Kidney tubule cell (primary cell): ENCODE results near the gene COA8.

Experiments used
- DNase-seq: peaks from one replicate; pipeline ENCODE4 v3.0.0-alpha.2; 2018; ENCODE audit warnings: low spot score

COA8 gene, protein sequence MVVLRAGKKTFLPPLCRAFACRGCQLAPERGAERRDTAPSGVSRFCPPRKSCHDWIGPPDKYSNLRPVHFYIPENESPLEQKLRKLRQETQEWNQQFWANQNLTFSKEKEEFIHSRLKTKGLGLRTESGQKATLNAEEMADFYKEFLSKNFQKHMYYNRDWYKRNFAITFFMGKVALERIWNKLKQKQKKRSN

GRCh38 chr14:103562429-103563225 is at the start of gene COA8, which contains the start of gene BAG5:
Gene COA8 (plus strand): TSS chr14:103562960. CDS start chr14:103563002, 42 bp downstream.
Gene BAG5 (minus strand): TSS chr14:103562657. CDS start chr14:103561164, 1,493 bp downstream.
- DNase-seq = peak; percentile 90

DNA sequence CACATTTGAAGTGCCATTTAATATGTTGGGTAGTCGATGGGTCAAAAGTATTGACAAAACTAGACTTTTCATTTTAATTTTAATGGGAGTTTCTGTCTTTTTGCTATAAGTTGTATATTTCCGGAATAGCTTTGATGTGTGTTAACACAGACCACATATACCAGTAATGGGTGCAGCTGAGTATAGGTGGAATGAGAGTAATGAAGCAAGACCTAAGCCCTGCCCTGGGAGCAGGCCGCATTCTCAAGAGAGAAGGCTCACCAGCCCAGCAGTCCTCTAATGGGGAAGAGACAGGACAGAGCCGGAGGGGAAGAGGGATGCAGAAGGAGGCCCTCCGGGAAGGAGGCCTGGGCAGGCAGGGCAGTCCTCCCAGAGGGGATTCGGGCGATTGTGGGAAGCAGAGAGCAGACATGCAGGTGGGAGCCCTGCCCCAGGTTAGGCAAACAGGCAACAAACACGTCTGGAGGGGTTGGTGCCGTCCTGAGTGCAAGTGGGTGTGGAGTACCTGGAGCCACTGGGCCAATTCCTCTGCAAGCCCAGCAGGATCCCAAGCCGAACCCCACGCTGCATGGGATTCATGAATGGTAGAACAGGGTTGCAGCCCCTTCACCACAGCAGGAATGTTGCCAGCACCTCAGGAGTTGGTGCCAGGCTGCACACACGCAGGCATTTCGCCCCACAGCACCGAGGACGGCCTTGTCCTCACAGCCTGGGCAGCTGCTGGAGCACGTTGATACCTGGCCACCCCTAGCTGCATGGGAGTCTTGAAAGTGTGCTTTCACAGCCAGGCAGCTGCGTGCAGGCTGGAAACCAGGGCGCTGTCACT is 48.0 kb upstream of the COA8 start:
- DNase-seq = no peak

DNA sequence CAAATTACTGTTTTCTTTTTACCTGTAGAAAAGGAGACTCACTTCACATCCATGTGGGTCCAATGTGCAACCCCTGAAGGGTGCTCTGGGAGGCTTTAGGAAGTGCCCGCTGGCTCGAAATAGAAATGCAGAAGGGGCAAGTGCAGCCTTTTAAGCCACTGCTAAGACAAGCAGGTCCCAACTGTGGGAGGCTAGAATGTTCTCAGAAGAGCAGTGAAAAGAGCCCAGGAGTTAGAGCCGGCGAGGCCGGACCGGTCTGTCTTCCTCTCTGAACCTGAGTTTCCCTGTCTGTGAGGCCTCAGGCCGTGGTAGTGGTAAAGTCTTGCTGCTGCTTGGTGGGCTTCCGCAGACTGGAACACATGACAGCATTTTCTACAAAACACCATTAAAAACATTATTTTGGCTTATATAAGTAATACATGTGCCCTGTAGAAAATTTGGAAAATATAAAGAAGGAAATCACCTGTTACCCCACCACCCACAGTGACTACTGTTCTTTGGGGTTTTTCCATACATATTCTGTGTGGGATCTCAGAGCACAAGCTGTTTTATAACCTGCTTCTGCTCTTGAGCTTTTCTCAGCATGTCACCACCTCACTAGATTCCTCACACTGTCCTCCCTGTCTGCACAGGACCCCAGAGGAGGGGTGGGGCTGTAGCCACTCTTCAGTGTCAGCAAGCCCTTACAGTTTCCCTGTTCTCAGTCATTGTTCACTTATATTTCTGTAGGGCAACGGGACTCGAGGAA is 46.2 kb upstream of the COA8 start:
- no peak for DNase-seq

GRCh38 chr14:103517174-103517566 is 45.6 kb upstream of the COA8 start:
- DNase-seq = no peak

DNA sequence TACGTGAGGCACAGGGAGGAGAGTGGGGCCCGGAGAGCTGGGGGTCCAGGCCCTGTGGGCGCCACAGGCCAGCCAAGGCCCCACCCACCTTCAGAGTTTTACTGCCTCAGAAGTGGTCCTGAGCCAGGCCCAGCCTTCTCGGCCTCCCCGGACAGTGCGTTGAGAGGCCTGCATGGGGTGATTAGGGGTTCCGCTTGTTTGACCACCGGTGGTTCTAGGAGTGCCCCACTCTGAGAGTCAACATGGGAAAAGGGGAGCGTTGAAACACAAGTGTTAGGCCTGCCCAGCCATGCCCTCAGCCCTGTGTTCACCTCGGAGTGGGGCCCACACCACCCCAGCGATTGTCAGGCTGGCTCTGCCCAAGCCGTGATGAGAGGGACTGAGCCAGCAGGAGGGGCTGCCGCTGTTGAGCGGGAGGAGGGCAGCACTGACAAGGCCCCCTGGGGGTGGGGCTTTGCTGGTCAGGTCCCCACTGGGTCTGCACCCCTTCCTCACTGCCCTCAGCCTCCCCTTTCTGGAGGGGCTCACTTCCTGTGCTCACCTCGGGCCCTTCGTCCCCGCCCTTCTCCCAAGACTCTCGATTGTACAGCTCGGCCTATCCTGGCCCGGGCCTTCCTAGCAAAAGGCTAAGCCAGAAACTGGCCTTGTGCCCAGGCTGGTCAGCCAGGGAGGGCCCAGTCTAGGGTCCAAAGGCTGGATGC is 44.9 kb upstream of the COA8 start:
- no peak for DNase-seq

DNA sequence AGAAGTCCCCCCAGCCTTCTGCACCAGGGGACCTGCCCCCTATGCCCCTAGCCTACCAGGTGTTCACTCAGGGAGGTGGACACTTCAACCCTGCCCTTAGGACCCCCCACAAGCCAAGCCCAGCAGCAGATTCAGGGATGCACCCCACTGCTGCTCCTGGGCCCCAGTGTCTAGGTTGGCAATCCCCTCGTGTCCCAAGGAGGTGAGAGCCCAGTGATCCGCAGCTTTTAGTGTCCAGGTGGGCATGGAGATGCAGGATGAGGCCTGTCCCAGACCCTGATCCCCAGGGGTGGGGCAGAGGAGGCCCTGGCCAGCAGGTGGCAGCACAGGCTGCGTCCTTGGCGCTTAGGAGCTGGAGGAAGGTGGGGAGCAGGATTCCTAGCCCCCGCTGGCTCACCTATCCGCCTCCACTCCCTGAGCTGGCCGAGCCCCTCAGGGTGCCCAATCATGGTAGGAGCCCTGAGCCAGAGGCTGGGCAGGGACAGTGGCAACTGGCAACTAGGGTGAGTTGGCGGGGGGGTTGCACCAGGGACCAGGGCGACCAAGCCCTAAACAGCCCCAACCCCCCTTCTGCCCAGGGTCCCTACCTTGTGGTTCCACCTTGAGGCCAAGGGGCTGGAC is 44.2 kb upstream of the COA8 start:
- peak; percentile 60 for DNase-seq

GRCh38 chr14:103519043-103519836 is 43.5 kb upstream of the COA8 start:
- DNase-seq = no peak

- DNase-seq = peak; percentile 71
Measured at GRCh38 chr14:103519837-103520212, 42.9 kb upstream of the COA8 start.

DNA sequence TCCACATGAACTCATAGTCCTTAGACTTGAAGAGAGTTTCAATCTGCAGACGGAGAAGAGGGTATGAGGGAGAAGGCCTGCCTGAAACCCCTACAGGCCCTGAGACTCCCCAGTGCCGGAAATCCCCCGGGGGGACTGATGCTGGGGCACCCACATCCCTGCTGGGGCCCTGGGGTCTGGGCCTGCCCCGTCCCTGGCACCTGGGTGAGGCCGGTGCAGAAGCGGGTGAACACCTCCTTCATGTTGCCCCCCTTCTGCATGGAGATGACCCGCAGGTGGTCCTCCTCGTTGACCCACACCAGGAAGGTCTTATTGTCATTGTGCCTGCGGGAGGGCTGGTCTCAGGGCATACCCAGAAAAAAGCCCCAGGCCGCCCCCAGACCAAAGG is 42.5 kb upstream of the COA8 start:
- DNase-seq = no peak

DNA sequence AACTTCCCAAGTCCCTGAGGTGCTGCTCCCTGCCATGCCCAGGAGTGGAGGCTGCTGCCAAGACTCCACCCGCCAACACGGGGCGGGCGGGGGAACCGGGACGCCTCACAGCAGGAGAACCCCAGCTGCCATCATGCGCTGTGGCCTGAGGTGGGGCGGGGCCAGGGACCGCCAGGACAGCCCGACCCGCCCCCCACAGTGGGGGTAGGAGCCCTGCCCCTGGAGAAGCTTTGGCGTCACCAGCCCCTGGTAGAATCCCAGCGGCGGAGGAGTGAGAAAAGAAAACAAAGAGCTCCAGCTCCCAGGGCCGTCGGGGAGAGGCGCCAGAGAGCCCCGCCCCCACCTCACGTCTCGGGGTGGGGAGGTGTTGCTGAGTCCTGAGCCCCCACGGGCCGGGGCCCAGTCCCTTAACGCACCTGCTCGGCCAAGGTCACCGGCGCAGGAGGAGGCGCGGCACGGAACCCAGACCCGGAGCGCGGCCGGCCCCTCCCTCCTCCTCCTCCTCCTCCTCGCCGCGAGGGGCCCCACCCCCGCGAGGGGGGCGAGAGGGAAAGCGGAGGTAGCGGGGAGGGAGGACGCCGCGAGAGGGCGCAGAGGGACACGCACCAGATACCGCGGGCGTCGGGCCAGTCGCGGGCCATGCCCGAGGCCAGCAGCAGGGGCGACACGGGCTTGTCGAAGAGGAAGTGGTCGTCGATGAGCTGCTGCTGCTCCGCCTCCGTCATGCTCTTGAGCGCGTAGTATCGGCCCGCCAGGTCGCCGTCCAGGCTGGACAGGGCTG is 41.9 kb upstream of the COA8 start:
- DNase-seq = peak; percentile 73

GRCh38 chr14:103521438-103521950 is 41.3 kb upstream of the COA8 start:
- DNase-seq = no peak

DNA sequence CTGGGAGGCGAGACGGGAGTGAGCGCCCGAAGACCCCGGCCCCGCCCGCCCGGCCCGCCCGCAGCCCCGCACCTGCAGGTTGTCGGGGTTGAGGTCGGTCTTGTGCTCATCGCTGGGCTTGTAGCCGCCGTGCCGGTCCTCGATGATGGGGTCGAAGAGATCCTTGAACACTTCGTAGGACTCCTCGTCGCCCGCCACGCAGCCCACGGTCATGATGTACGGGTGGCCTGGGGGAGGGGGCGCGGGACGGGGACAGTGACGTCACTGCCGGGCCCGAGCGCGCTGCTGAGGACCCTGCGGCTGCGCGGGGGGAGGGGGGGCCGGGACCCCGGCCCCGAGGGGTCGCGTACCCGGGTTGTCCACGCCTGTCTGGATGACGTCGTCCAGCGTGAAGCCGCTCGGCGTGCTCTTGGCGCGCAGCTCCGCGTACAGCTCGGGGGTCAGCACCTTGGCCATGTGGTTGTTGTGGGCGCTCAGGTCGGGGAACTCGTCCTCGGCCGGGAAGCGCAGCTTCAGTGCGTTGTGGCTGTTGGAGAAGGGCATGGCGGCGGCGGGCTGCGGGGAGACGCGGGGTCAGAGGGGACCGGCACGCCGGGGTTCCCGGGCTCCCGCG is 40.7 kb upstream of the COA8 start:
- DNase-seq = no peak

DNA sequence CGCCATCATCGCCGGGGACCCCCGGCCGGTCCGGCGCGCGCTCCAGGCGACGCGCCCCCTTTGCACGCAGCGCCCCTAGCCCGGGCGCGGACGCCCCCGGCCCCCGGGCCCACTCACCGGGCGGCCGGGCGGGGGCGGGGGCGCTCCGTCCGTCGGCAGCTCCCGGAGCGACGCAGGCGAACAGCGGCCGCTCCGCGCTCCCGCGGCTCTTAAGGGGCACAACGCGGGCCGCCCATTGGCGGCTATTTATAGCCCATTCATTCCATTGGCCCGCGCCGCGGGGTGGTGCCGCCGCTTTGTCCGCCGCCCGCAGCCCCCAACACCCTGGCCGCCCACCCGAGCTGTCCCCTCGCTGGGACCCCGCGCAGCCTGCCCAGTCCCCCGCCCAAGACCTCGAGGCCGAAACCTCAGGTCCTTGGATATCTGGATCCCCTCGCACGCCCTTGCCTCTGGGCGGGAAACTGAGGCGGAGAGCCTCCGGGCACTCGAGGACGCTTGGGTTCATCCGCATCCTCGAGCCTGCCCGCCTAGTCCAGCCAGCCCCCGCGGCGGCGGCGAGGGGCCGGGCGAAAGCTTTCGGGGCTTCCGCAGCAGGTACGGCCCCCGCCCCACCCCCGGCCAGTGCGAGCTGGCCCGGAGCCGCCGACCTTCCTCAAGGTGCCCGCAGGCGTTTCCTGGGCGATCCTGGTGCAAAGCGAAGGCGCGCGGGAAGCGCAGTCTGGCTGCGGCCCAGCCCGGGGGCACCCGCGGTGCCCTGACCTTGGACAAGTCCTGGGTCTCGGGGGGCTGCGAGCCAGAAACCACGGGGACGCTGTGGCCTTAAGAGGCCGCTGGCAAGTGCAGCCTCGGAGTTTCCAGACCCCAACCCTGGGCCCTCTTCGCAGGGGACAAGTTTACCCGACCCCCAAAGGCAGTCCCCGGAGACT is 39.8 kb upstream of the COA8 start, which contains the start of gene CKB:
TSS of gene CKB (minus strand) at position 182 of the 926 bp plus-strand sequence. CDS start 337 bp downstream, outside the sequence.
- peak; percentile 57 for DNase-seq

GRCh38 chr14:103523575-103523954 is 39.2 kb upstream of the COA8 start:
- DNase-seq = no peak

GRCh38 chr14:103524002-103524935 is 38.5 kb upstream of the COA8 start:
- DNase-seq = no peak
